HG03432 (cell line): ENCODE measurements around the gene A2ML1.
"Not testable (repeated sequence)": the region's sequence is repeated elsewhere in the genome, so short reads cannot be mapped to it uniquely, and the experiment has no call there.

Experiments
- ATAC-seq: cut with Tn5 transposase; IDR thresholded peaks from one replicate; pipeline ENCODE4 v1.9.1; 2021; ENCODE audit warnings: mild to moderate bottlenecking, moderate library complexity; ENCODE audit not compliant: unreplicated experiment

Gene A2ML1

GRCh38 chr12:8822298-8822697 is at the start of gene A2ML1:
A2ML1 (plus strand) TSS chr12:8822621; CDS start chr12:8822652, 31 bp downstream.
- ATAC-seq: no peak

GRCh38 chr12:8773461-8773860 is 49.0 kb upstream of the A2ML1 start:
- ATAC-seq: no peak

DNA sequence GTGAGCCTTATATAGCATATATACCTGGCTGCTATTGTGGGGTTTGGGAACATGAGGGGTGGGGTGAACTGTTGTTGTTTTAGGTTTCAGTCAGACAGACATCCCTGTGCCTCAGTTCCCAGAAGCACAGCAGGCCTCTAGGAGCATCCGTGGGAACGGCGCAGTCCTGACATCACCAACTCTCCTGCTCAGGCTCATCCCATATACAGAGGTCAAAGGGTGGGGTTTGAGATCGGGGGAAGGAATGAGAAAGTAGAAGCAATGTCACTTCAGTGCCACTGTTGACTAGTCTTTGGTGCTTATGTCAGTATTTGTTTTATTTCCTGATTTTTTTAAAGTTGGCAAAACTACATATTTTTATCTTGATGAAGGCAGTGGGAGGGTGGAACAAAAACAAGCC is 43.1 kb upstream of the A2ML1 start:
- ATAC-seq: no peak

DNA sequence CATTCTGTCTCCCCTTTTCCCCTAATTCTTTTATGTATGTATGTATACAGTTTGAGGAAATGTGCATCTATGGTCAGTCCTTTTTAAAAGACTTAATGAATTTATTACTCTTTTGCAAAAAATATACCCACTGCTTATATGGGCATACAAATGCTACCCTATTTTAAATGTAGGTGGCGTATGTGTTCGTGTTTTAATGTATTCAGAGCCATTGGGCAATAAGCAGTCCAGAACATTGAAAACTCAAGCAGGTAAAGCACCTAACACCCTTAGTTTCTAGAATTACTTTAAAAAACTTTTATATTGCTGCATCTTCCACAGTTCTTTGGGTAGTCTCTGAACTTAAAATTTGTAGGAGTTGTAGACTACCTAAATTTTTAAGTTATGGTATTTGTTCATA is 42.6 kb upstream of the A2ML1 start:
- no peak for ATAC-seq

- no peak for ATAC-seq
Observed at GRCh38 chr12:8780389-8780788, 42.0 kb upstream of the A2ML1 start.

DNA sequence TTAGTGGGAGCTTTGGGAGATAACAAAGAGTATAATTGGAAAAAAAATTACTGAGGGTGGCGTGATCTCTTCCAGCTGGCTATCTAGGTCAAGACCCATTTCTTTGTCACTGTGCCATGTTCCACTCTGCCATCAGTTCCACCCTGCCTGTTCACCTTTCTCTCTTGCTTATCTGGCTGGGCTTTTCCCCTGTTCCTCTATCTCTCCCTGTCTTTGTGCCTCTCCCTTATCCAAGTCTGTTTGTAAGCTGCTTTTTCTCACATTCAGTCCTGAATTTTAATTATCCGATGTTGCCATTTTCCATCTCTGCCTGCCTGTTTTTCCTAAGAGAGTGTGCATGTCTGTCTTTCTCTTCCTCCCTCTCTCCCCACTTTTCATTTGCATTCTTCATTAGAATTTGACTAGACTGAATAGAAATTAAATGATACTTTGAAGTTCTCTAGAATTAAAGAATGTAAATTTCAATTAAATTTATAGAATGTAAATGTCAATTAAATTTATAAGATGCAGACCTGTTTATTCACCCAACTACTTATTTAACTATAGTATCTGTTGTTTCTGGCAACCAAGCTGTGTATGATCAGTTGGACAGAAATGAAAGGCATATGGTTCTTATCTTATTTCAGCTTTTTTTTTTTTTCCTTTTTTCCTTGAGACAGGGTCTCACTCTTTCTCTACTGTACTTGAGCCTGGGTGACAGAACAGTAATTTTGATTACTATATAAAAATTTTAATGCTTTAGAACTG is 40.9 kb upstream of the A2ML1 start:
- no peak for ATAC-seq

GRCh38 chr12:8784290-8784888 is 38.0 kb upstream of the A2ML1 start:
- ATAC-seq: no peak

DNA sequence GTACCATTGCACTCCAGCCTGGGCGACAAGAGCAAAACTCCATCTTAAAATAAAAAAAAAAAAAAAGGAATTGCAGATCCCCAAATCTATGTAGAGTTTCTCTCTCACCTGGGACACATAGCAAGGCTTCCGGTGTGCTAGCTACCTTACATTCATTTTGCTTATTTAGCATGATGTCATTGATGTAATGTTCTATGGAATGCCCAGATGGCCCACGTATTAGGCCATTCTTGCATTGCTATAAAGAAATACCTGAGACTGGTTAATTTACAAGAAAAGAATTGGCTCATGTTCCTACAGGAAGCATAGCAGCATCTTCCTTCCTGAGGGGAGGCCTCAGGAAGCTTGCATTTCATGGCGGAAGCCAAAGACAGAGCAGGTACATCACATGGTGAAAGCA is 36.9 kb upstream of the A2ML1 start:
- ATAC-seq: no peak

DNA sequence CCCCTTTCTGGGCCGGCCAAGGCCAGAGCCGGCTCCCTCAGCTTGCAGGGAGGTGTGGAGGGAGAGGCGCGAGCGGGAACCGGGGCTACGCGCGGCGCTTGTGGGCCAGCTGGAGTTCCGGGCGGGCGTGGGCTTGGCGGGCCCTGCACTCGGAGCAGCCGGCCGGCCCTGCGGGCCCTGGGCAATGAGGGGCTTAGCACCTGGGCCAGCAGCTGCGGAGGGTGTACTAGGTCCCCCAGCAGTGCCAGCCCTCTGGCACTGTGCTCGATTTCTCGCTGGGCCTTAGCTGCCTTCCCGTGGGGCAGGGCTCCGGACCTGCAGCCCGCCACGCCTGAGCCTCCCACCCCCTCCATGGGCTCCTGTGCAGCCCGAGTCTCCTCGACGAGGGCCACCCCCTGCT is 35.2 kb upstream of the A2ML1 start:
- ATAC-seq: not testable (repeated sequence)

DNA sequence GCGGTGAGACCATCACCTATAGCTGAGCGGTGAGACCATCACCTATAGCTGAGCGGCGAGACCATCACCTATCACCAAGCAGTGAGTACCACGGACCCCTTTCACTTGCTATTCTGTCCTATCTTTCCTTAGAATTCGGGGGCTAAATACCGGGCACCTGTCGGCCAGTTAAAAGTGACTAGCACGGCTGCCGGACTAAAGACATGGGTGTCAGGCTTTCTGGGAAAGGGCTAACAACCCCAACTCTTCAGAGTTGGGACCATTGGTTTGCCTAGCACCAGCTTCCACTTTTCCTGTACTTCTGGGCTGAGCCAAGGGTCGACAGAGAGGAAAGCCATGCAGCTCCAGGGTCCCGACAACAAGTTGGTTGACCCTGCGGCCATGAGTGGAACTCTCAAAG is 33.7 kb upstream of the A2ML1 start:
- ATAC-seq: not testable (repeated sequence)

DNA sequence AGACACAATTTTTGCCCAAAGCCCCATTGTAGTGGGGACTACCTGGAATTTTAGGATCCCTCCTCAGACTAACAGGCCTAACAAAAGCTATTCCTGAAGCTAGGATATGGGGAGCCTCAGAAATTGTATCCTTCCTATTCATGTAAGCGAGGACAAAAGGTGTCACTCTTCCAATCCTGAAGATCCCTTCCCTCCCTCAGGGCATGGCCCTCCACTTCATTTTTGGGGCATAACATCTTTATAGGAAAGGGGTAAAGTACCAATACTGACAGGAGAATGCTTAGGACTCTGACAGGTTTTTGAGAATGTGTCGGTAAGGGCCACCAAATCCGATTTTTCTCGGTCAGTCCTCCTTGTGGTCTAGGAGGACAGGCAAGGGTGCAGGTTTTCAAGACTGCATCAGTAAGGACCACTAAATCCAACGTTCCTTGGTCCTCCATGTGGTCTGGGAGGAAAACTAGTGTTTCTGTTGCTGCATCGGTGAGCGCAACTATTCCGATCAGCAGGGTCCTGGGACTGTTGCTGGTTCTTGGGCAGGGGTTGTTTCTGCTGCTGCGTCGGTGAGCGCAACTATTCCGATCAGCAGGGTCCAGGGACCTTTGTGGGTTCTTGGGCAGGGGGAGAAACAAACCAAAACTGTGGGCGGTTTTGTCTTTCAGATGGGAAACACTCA is 32.9 kb upstream of the A2ML1 start:
- not testable (repeated sequence) for ATAC-seq

- ATAC-seq: not testable (repeated sequence)
Observed at GRCh38 chr12:8793226-8793625, 29.2 kb upstream of the A2ML1 start.

DNA sequence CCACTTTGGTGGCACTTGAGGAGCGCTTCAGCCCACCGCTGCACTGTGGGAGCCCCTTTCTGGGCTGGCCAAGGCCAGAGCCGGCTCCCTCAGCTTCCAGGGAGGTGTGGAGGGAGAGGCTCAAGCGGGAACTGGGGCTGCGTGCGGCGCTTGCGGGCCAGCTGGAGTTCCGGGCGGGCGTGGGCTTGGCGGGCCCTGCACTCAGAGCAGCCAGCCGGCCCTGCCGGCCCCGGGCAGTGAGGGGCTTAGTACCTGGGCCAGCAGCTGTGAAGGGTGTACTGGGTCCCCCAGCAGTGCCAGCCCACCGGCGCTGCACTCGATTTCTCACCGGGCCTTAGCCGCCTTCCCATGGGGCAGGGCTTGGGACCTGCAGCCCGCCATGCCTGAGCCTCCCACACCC is 27.8 kb upstream of the A2ML1 start:
- ATAC-seq: not testable (repeated sequence)

GRCh38 chr12:8796831-8797626 is 25.4 kb upstream of the A2ML1 start:
- ATAC-seq: no peak

- not testable (repeated sequence) for ATAC-seq
Observed at GRCh38 chr12:8801213-8801612, 21.2 kb upstream of the A2ML1 start.

DNA sequence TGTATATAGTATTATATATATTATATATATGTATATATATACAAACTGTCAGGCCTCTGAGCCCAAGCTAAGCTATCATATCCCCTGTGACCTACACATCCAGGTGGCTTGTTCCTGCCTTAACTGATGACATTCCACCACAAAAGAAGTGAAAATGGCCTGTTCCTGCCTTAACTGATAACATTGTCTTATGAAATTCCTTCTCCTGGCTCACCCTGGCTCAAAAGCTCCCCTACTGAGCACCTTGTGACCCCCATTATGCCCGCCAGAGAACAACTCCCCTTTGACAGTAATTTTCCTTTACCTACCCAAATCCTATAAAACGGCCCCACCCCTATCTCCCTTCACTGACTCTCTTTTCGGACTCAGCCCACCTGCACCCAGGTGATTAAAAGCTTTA is 17.6 kb upstream of the A2ML1 start:
- not testable (repeated sequence) for ATAC-seq

- ATAC-seq: not testable (repeated sequence)
Observed at GRCh38 chr12:8805487-8805886, 16.9 kb upstream of the A2ML1 start.

GRCh38 chr12:8807084-8807483 is 15.3 kb upstream of the A2ML1 start:
- ATAC-seq: not testable (repeated sequence)

- not testable (repeated sequence) for ATAC-seq
Observed at GRCh38 chr12:8810112-8810511, 12.3 kb upstream of the A2ML1 start.

GRCh38 chr12:8813572-8814357 is 8.7 kb upstream of the A2ML1 start:
- no peak for ATAC-seq
